HEK293 (cell line): ENCODE measurements around the gene EXOC7.

Source experiments
- CTCF ChIA-PET: fragments of 350-600 bp; formaldehyde crosslinking; extraction: SDS; loops from one replicate; lab custom pipeline; 2021; ENCODE audit warnings: antibody characterized with exemption; lab: Yijun Ruan, JAX
- POLR2A ChIA-PET: fragments of 300-600 bp; formaldehyde crosslinking; extraction: SDS; loops from one replicate; lab custom pipeline; 2020; ENCODE audit warnings: antibody characterized with exemption, inconsistent platforms; lab: Yijun Ruan, JAX
- H3K27ac ChIP-seq: fragments of 200-500 bp; sonication (Bioruptor generic); 2 replicates; pipeline ENCODE4 v1.5.1; 2014; ENCODE audit warnings: low read depth, low read length, control low read depth, inconsistent platforms; ENCODE audit errors: extremely low read depth
- H3K36me3 ChIP-seq, 2 experiments: fragments of 200-500 bp in 1 of 2; sonication (Bioruptor generic) in 1 of 2; 1 replicate in 1 of 2; 2 replicates in 1 of 2; pipeline ENCODE4 v1.5.1; 2014 to 2017; ENCODE audit warnings: inconsistent platforms in 2 of 2, low read length in 2 of 2; ENCODE audit not compliant: control insufficient read depth in 2 of 2, insufficient read depth in 1 of 2
- H3K4me1 ChIP-seq: fragments of 200-500 bp; sonication (Bioruptor generic); 2 replicates; pipeline ENCODE4 v1.5.1; 2014; ENCODE audit warnings: mild to moderate bottlenecking, low read length, inconsistent platforms; ENCODE audit not compliant: control insufficient read depth, insufficient read depth
- H3K4me3 ChIP-seq: 2 replicates; pipeline ENCODE4 v1.5.1; 2011; ENCODE audit warnings: low read depth, mild to moderate bottlenecking, control low read depth, low read length, moderate library complexity
- H3K9me3 ChIP-seq: fragments of 200-500 bp; sonication (Bioruptor generic); 2 replicates; pipeline ENCODE4 v1.5.1; 2014; ENCODE audit warnings: low read depth, low read length, inconsistent platforms; ENCODE audit not compliant: control insufficient read depth, insufficient read depth
- GLI4 ChIP-seq: fragments of 450-650 bp; formaldehyde crosslinking; IDR thresholded peaks from 2 replicates; pipeline ENCODE4 v1.5.1; 2016; ENCODE audit warnings: missing biosample characterization, missing genetic modification characterization
- GLIS2 ChIP-seq: fragments of 450-650 bp; formaldehyde crosslinking; IDR thresholded peaks from 2 replicates; pipeline ENCODE4 v1.5.1; 2016; ENCODE audit warnings: missing biosample characterization, missing genetic modification characterization
- MYNN ChIP-seq: fragments of 450-650 bp; formaldehyde crosslinking; IDR thresholded peaks from 2 replicates; pipeline ENCODE4 v1.5.1; 2016; ENCODE audit warnings: missing biosample characterization, missing genetic modification characterization, borderline replicate concordance
- ZBTB17 ChIP-seq: fragments of 450-650 bp; formaldehyde crosslinking; IDR thresholded peaks from 2 replicates; pipeline ENCODE4 v1.5.1; 2016; ENCODE audit warnings: missing biosample characterization, missing genetic modification characterization
- ZBTB21 ChIP-seq: fragments of 450-650 bp; formaldehyde crosslinking; IDR thresholded peaks from 2 replicates; pipeline ENCODE4 v1.5.1; 2017; ENCODE audit warnings: missing biosample characterization, missing genetic modification characterization
- ZBTB48 ChIP-seq: fragments of 450-650 bp; formaldehyde crosslinking; IDR thresholded peaks from 2 replicates; pipeline ENCODE4 v1.5.1; 2016; ENCODE audit warnings: missing biosample characterization, missing genetic modification characterization
- ZFP69B ChIP-seq: fragments of 450-650 bp; formaldehyde crosslinking; IDR thresholded peaks from 2 replicates; pipeline ENCODE4 v1.5.1; 2016; ENCODE audit warnings: missing biosample characterization, missing genetic modification characterization
- ZNF155 ChIP-seq: fragments of 450-650 bp; formaldehyde crosslinking; IDR thresholded peaks from 2 replicates; pipeline ENCODE4 v1.5.1; 2016; ENCODE audit warnings: missing biosample characterization, missing genetic modification characterization
- ZNF37A ChIP-seq: fragments of 450-650 bp; IDR thresholded peaks from 2 replicates; pipeline ENCODE4 v1.5.1; 2018; ENCODE audit warnings: missing biosample characterization, missing genetic modification characterization
- ZNF423 ChIP-seq: fragments of 450-650 bp; formaldehyde crosslinking; IDR thresholded peaks from 2 replicates; pipeline ENCODE4 v1.5.1; 2016; ENCODE audit warnings: missing biosample characterization, missing genetic modification characterization
- ZNF529 ChIP-seq: fragments of 450-650 bp; formaldehyde crosslinking; IDR thresholded peaks from 2 replicates; pipeline ENCODE4 v1.5.1; 2017; ENCODE audit warnings: missing genetic modification characterization, missing biosample characterization; ENCODE audit not compliant: insufficient replicate concordance
- ZSCAN23 ChIP-seq: fragments of 450-650 bp; formaldehyde crosslinking; IDR thresholded peaks from 2 replicates; pipeline ENCODE4 v1.5.1; 2016; ENCODE audit warnings: missing biosample characterization, missing genetic modification characterization
- TF ChIP-seq, protein P1 (sequence below): fragments of 450-650 bp; formaldehyde crosslinking; IDR thresholded peaks from 2 replicates; pipeline ENCODE4 v1.5.1; 2017; ENCODE audit warnings: missing biosample characterization, missing genetic modification characterization
- TF ChIP-seq, protein P2 (sequence below): fragments of 450-650 bp; formaldehyde crosslinking; IDR thresholded peaks from 2 replicates; pipeline ENCODE4 v1.5.1; 2016; ENCODE audit warnings: missing biosample characterization, missing genetic modification characterization

EXOC7 gene

DNA sequence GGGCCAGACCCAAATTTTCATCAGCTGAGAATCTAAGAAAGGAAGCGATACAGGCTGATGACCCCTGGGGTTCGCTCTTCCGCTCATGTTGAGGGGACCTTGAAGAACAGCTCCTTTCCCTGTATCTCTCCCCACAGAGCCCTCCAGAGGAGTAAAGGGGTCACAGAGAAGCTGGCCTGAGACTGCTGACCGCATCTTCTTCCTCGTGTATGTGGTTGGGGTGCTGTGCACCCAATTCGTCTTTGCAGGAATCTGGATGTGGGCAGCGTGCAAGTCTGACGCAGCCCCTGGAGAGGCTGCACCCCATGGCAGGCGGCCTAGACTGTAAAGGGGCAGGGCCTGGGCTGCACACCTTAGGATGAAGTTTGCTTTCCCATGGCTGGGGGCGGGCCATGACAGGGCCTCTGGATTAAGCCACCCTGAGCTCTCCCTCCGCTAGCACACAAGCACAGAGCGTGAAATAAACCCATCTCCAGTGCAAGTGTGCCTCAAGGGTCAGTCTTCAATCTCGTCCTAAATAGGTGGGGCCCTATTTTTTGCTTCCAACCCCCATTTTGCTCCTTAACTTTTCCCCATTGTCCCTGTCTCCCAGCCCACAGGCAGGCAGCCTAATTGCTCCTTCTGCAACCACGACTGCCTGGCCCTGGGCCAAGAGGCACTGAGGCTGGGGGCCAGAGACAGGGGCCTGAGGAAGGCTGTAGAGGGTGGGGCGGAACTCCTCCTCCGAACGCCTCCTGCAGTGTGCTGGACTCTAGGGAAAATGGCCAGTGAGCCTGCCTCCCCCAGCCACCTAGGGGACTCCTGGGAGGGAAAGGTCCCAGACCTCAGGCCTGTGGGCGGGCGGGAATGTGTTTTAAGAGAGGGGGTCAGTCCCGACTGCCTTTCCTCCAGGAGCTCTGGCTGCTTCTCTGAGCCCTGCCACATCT lies 21.0 kb downstream of the EXOC7 start (continued):
- TF ChIP-seq, protein P1, sequence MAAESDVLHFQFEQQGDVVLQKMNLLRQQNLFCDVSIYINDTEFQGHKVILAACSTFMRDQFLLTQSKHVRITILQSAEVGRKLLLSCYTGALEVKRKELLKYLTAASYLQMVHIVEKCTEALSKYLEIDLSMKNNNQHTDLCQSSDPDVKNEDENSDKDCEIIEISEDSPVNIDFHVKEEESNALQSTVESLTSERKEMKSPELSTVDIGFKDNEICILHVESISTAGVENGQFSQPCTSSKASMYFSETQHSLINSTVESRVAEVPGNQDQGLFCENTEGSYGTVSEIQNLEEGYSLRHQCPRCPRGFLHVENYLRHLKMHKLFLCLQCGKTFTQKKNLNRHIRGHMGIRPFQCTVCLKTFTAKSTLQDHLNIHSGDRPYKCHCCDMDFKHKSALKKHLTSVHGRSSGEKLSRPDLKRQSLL (tag by site-specific recombination) = no peak
- no peak for TF ChIP-seq MYNN (tag by site-specific recombination)

DNA sequence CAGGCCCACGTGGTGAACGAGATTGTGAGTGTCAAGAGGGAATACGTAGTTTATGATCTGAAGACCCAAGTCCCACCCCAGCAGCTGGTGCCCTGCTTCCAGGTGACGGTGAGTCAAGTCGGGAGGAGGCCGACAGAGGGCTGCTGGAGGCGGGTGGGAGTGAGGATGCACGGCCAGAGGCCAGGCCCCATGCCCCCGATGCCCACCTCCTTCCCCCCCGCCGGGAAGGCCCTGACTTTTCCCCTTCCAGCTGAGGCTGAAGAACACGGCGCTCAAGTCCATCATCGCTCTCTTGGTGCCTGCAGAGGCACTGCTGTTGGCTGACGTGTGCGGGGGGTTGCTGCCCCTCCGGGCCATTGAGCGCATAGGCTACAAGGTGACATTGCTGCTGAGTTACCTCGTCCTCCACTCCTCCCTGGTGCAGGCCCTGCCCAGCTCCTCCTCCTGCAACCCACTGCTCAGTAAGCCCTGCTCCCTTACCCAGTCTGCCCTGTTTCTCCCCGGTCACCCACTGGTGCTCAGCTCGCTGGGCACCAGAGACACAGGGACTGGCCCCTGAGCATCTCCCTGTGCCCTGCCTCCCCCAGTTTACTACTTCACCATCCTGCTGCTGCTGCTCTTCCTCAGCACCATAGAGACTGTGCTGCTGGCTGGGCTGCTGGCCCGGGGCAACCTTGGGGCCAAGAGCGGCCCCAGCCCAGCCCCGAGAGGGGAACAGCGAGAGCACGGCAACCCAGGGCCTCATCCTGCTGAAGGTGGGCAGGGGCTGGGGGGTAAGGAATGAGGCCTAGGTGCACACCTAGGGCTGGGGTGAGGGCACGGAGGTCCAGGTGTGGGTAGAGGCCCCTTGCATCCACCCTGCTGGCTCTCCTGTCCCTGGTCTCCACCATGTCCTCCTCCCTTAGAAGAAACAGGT lies 22.0 kb downstream of the EXOC7 start:
- Histone ChIP-seq H3K36me3 (peaks cover 4 to 51% of the 10 kb centered on the region in 2 experiments; a peak in 1 of 3 replicates), H3K27ac (no peak overlapping the region), H3K4me1 (peaks cover 13% of the 10 kb centered on the region), H3K4me3 (no peak overlapping the region), H3K9me3 (no peaks in the 10 kb centered on the region)
- CTCF ChIA-PET = interaction anchor here (0.8 to 1.1 kb wide), 3 partner anchors 14 to 76 kb away, joined by 3 to 4 read pairs (median 4); no protein-coding TSS in a partner anchor
- POLR2A ChIA-PET = interaction anchor here (0.7 to 4.2 kb wide), 3 partner anchors 23 to 220 kb away, joined by 4 to 23 read pairs (median 4); partner anchors contain the start of gene EXOC7
- no peak for TF ChIP-seq ZNF529 (tag by site-specific recombination)
- TF ChIP-seq ZSCAN23 (tag by site-specific recombination) = no peak
- no peak for TF ChIP-seq ZNF37A (tag by site-specific recombination)
- no peak for TF ChIP-seq ZNF155
- TF ChIP-seq ZBTB48 (tag by site-specific recombination) = 0 out of 2 replicates have a peak, but pooled peaks have one; percentile 14
- peak; percentile 27; the same call in 1 of the 2 replicates for TF ChIP-seq GLIS2
- TF ChIP-seq GLI4 (tag by site-specific recombination) = no peak

DNA sequence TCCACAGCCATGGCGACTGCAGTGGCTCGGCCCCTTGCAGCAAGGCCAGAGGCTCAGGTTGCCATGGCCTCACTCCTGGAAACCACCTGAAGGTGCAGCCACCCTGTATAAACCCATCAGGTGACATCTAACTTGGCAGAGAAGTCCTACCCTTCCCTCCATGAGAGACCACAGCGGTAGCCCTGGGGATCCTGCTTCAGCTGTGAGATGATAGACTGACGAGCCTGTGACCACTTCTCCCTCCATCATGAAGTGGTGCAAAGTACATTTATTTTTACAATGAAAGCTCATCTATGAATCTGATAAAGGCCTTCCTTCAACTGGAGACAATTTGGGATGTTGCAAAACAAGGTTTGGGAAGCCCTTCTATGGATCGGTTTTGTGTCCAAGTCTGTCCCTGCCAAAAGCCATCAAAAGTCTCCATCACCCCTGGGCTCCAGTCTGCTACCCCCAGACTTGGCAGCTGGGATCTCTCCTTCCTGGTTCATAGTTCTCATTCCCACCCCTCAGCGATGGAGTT lies 22.8 kb downstream of the EXOC7 start:
- CTCF ChIA-PET = interaction anchor here (0.6 to 1.6 kb wide), 9 partner anchors 9 to 415 kb away, joined by 3 to 10 read pairs (median 3); no protein-coding TSS in a partner anchor
- H3K36me3 ChIP-seq = peaks cover 4 to 43% of the 10 kb centered on the region in 2 experiments; a peak in 1 of 3 replicates
- no peak overlapping the region for H3K27ac ChIP-seq
- H3K9me3 ChIP-seq = no peaks in the 10 kb centered on the region
- peaks cover 13% of the 10 kb centered on the region for H3K4me1 ChIP-seq
- no peak for TF ChIP-seq ZBTB21 (tag by site-specific recombination)
- TF ChIP-seq ZFP69B (tag by site-specific recombination) = no peak
- 0 out of 2 replicates have a peak, but pooled peaks have one; percentile 45 for TF ChIP-seq ZBTB48 (tag by site-specific recombination)
- POLR2A ChIA-PET = interaction anchor here (1.3 to 4.2 kb wide), 3 partner anchors 12 to 199 kb away, joined by 3 to 23 read pairs (median 5); partner anchors contain the start of gene EXOC7
- no peak overlapping the region for H3K4me3 ChIP-seq

DNA sequence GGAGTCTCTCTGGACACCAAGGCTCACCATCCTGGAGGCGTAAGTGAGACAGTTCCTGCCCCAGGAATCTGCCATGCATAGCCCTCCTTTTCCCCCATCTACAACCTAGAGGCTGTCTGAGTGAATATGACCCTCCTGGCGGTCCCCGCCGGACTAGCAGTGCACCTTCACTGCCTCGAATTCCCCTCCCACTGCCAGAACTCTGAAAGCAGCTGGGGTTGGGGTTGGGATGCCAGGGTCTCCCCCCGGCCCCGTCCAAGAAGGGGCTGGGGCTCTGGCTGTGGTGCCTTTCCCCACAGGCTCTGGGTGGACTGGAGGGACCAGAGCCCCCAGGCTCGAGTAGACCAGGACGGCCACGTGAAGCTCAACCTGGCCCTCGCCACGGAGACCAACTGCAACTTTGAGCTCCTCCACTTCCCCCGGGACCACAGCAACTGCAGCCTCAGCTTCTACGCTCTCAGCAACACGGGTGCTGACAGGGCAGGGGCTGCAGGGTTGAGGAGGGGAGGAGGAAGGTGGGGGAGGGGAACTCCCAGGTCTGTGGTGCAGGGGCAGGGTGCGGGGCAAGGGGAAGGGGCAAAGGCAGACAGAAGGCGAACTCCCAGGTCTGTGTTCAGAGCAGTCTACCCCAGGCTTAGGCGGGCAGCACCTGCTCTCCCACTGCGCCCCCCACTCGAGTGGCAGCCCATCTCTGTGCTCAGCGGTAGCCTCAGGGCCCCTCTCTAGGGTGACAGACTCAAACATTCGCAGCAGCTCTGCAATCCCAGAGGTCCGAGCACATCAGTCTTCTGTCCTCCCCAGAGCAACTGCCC lies 23.4 kb downstream of the EXOC7 start:
- Histone ChIP-seq H3K4me1 (peaks cover 16% of the 10 kb centered on the region), H3K27ac (no peak overlapping the region), H3K36me3 (peaks cover 2 to 37% of the 10 kb centered on the region in 2 experiments; a peak in 1 of 3 replicates)

More for the DNA sequence above, 23.4 kb downstream of the EXOC7 start:
- ChIA-PET POLR2A (interaction anchor here (0.6 to 4.2 kb wide), 8 partner anchors 8 to 199 kb away, joined by 3 to 23 read pairs (median 5); partner anchors contain the start of genes EXOC7 and UBALD2), CTCF (interaction anchor here (0.5 to 1.6 kb wide), 9 partner anchors 9 to 415 kb away, joined by 3 to 10 read pairs (median 3); no protein-coding TSS in a partner anchor)
- TF ChIP-seq ZBTB17 (tag by site-specific recombination) = 0 out of 2 replicates have a peak, but pooled peaks have one; percentile 47
- TF ChIP-seq, protein P2, sequence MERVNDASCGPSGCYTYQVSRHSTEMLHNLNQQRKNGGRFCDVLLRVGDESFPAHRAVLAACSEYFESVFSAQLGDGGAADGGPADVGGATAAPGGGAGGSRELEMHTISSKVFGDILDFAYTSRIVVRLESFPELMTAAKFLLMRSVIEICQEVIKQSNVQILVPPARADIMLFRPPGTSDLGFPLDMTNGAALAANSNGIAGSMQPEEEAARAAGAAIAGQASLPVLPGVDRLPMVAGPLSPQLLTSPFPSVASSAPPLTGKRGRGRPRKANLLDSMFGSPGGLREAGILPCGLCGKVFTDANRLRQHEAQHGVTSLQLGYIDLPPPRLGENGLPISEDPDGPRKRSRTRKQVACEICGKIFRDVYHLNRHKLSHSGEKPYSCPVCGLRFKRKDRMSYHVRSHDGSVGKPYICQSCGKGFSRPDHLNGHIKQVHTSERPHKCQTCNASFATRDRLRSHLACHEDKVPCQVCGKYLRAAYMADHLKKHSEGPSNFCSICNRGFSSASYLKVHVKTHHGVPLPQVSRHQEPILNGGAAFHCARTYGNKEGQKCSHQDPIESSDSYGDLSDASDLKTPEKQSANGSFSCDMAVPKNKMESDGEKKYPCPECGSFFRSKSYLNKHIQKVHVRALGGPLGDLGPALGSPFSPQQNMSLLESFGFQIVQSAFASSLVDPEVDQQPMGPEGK (tag by site-specific recombination) = peak; percentile 23; the same call in 1 of the 2 replicates
- TF ChIP-seq ZNF423 (tag by site-specific recombination) = no peak
- H3K4me3 ChIP-seq = no peak overlapping the region
- no peaks in the 10 kb centered on the region for H3K9me3 ChIP-seq
